ENCODE data around the gene DNAJC7.
"Not testable (repeated sequence)": the region's sequence is repeated elsewhere in the genome, so short reads cannot be mapped to it uniquely, and the experiment has no call there.

GRCh38 chr17:42012363-42012762 is 4.9 kb downstream of the DNAJC7 start:
- TF ChIP-seq CTCF, POLR2A (IDR thresholded peaks at IDR 0.05): not testable (repeated sequence)

All from lower leg skin (tissue), 3 donors.